Measurements from ENCODE around the gene MCF2L2.
"Not testable (repeated sequence)": the region's sequence is repeated elsewhere in the genome, so short reads cannot be mapped to it uniquely, and the experiment has no call there.

Gene MCF2L2

GRCh38 chr3:183172051-183172639 is 256.3 kb downstream of the MCF2L2 start:
- no peak for DNase-seq (ENCODE audit: low read depth in 2 of 2)

GRCh38 chr3:183167975-183168374 is 260.4 kb downstream of the MCF2L2 start:
- not testable (repeated sequence) for DNase-seq (ENCODE audit: low read depth in 2 of 2)

GRCh38 chr3:183163563-183163962 is 264.9 kb downstream of the MCF2L2 start:
- DNase-seq (ENCODE audit: low read depth in 2 of 2) = no peak

GRCh38 chr3:183161552-183162336 is 266.7 kb downstream of the MCF2L2 start:
- no peak for DNase-seq (ENCODE audit: low read depth in 2 of 2)

- DNase-seq (ENCODE audit: low read depth in 2 of 2) = no peak
These were observed 267.8 kb downstream of the MCF2L2 start for GRCh38 chr3:183160616-183161015.

- DNase-seq (ENCODE audit: low read depth in 2 of 2) = no peak
These were observed 269.1 kb downstream of the MCF2L2 start for GRCh38 chr3:183159333-183159732.

GRCh38 chr3:183158551-183159006 is 269.8 kb downstream of the MCF2L2 start:
- peak; percentile 21 to 35 for DNase-seq (ENCODE audit: low read depth in 2 of 2)

GRCh38 chr3:183158113-183158512 is 270.3 kb downstream of the MCF2L2 start:
- no peak for DNase-seq (ENCODE audit: low read depth in 2 of 2)

GRCh38 chr3:183156266-183156665 is 272.2 kb downstream of the MCF2L2 start:
- DNase-seq (ENCODE audit: low read depth in 2 of 2) = no peak

GRCh38 chr3:183155499-183155898 is 272.9 kb downstream of the MCF2L2 start:
- no peak for DNase-seq (ENCODE audit: low read depth in 2 of 2)

- no peak for DNase-seq (ENCODE audit: low read depth in 2 of 2)
These were observed 275.0 kb downstream of the MCF2L2 start for GRCh38 chr3:183153210-183153950.

- DNase-seq (ENCODE audit: low read depth in 2 of 2) = no peak
These were observed 276.5 kb downstream of the MCF2L2 start for GRCh38 chr3:183151821-183152351.

- no peak for DNase-seq (ENCODE audit: low read depth in 2 of 2)
These were observed 277.3 kb downstream of the MCF2L2 start for GRCh38 chr3:183151086-183151485.

- no peak for DNase-seq (ENCODE audit: low read depth in 2 of 2)
These were observed 278.3 kb downstream of the MCF2L2 start for GRCh38 chr3:183149915-183150750.

- DNase-seq (ENCODE audit: low read depth in 2 of 2) = no peak
These were observed 280.4 kb downstream of the MCF2L2 start for GRCh38 chr3:183148056-183148455.

GRCh38 chr3:183144363-183144762 is 284.1 kb downstream of the MCF2L2 start:
- DNase-seq (ENCODE audit: low read depth in 2 of 2) = no peak

- DNase-seq (ENCODE audit: low read depth in 2 of 2) = no peak
These were observed 286.2 kb downstream of the MCF2L2 start for GRCh38 chr3:183142199-183142598.

- no peak for DNase-seq (ENCODE audit: low read depth in 2 of 2)
These were observed 293.6 kb downstream of the MCF2L2 start for GRCh38 chr3:183134844-183135243.

GRCh38 chr3:183132409-183132808 is 296.0 kb downstream of the MCF2L2 start:
- DNase-seq (ENCODE audit: low read depth in 2 of 2) = no peak

- no peak for DNase-seq (ENCODE audit: low read depth in 2 of 2)
These were observed 296.7 kb downstream of the MCF2L2 start for GRCh38 chr3:183131735-183132134.

GRCh38 chr3:183131186-183131725 is 297.2 kb downstream of the MCF2L2 start:
- no peak for DNase-seq (ENCODE audit: low read depth in 2 of 2)
